ENCODE results near the gene MRPL42.

The MRPL42 gene

GRCh38 chr12:93438266-93439050, 28.9 kb upstream of the MRPL42 start:
- no peak for DNase-seq (ENCODE audit: low spot score)
- TF ChIP-seq CTCF (conservative IDR thresholded peaks at IDR 0.05; ENCODE audit: low read depth) = no peak
- H3K27ac ChIP-seq = no peak overlapping the region
- POLR2A ChIA-PET (ENCODE audit: low non-redundant PET) = no interaction called here
- CTCF ChIA-PET = no interaction called here

- H3K27ac ChIP-seq = no peak overlapping the region
- no peak for TF ChIP-seq CTCF (conservative IDR thresholded peaks at IDR 0.05; ENCODE audit: low read depth)
- CTCF ChIA-PET = no interaction called here
- POLR2A ChIA-PET (ENCODE audit: low non-redundant PET) = no interaction called here
- DNase-seq (ENCODE audit: low spot score) = no peak
Observed at GRCh38 chr12:93440043-93440835, 27.1 kb upstream of the MRPL42 start.

- CTCF ChIA-PET = no interaction called here
- POLR2A ChIA-PET (ENCODE audit: low non-redundant PET) = no interaction called here
- peak; percentile 36 for DNase-seq (ENCODE audit: low spot score)
Observed at GRCh38 chr12:93441081-93441616, 26.2 kb upstream of the MRPL42 start.

GRCh38 chr12:93441617-93442410, 25.5 kb upstream of the MRPL42 start, which contains the start of gene UBE2N:
Gene UBE2N, minus strand, starts transcription at chr12:93441947. Its CDS starts 63 bp downstream, at chr12:93441884.
- ChIA-PET CTCF (no interaction called here), POLR2A (ENCODE audit: low non-redundant PET) (no interaction called here)
- no peak for TF ChIP-seq CTCF (conservative IDR thresholded peaks at IDR 0.05; ENCODE audit: low read depth)
- DNase-seq (ENCODE audit: low spot score) = peak; percentile 91
- peak within 1 kb of the TSS; percentile 91 for H3K27ac ChIP-seq

More at GRCh38 chr12:93441081-93441616, 26.2 kb upstream of the MRPL42 start:
- H3K27ac ChIP-seq = peak overlapping the region; percentile 91
- TF ChIP-seq CTCF (conservative IDR thresholded peaks at IDR 0.05; ENCODE audit: low read depth) = no peak

- CTCF ChIA-PET = no interaction called here
Observed at GRCh38 chr12:93442411-93443340, 24.6 kb upstream of the MRPL42 start.

More at GRCh38 chr12:93442411-93443340, 24.6 kb upstream of the MRPL42 start:
- peak overlapping the region; percentile 91 for H3K27ac ChIP-seq
- peak; percentile 5 for DNase-seq (ENCODE audit: low spot score)
- POLR2A ChIA-PET (ENCODE audit: low non-redundant PET) = no interaction called here
- TF ChIP-seq CTCF (conservative IDR thresholded peaks at IDR 0.05; ENCODE audit: low read depth) = no peak

Data from RWPE1 (cell line).